Loucy (cell line): ENCODE measurements around the gene BRS3.

Experiments used
- H2AFZ ChIP-seq: fragments of 200-600 bp; sonication (generic); 2 replicates; pipeline ENCODE4 v1.6.0; 2016; ENCODE audit warnings: antibody characterized with exemption, mild to moderate bottlenecking, low read length, moderate library complexity
- H3F3A ChIP-seq: fragments of 200-600 bp; 2 replicates; pipeline ENCODE4 v1.6.0; 2016; ENCODE audit warnings: antibody characterized with exemption, low read depth, mild to moderate bottlenecking
- H3K27me3 ChIP-seq: fragments of 200-600 bp; sonication (generic); 2 replicates; pipeline ENCODE4 v1.6.1; 2014; ENCODE audit warnings: low read length, mild to moderate bottlenecking; ENCODE audit not compliant: insufficient read depth, poor library complexity, severe bottlenecking
- H3K36me3 ChIP-seq: fragments of 200-600 bp; sonication (generic); 2 replicates; pipeline ENCODE4 v1.6.1; 2016; ENCODE audit warnings: low read length; ENCODE audit not compliant: insufficient read depth
- H3K4me1 ChIP-seq: fragments of 200-600 bp; sonication (generic); 2 replicates; pipeline ENCODE4 v1.5.1; 2014; ENCODE audit warnings: low read length, mild to moderate bottlenecking; ENCODE audit not compliant: insufficient read depth, poor library complexity, severe bottlenecking
- H3K4me2 ChIP-seq: fragments of 200-600 bp; sonication (generic); 2 replicates; pipeline ENCODE4 v1.6.0; 2014; ENCODE audit warnings: antibody characterized with exemption, low read length, low read depth, mild to moderate bottlenecking; ENCODE audit not compliant: poor library complexity, severe bottlenecking
- H3K4me3 ChIP-seq: fragments of 200-600 bp; sonication (generic); 2 replicates; pipeline ENCODE4 v1.5.1; 2014; ENCODE audit warnings: low read length, mild to moderate bottlenecking, mixed read lengths; ENCODE audit not compliant: poor library complexity, severe bottlenecking
- H3K79me2 ChIP-seq: fragments of 200-600 bp; sonication (generic); 2 replicates; pipeline ENCODE4 v1.6.1; 2014; ENCODE audit warnings: low read length; ENCODE audit not compliant: insufficient read depth
- H3K9ac ChIP-seq: fragments of 200-600 bp; sonication (generic); 2 replicates; pipeline ENCODE4 v1.6.0; 2014; ENCODE audit warnings: mild to moderate bottlenecking, low read depth, low read length, moderate library complexity; ENCODE audit not compliant: poor library complexity, severe bottlenecking
- H3K9me2 ChIP-seq: fragments of 200-600 bp; sonication (generic); replicated peaks from 2 replicates; pipeline ENCODE4 v1.6.1; 2016; ENCODE audit warnings: low read depth, low read length, mixed read lengths
- H3K9me3 ChIP-seq: fragments of 200-600 bp; sonication (generic); 2 replicates; pipeline ENCODE4 v1.6.1; 2014; ENCODE audit warnings: mild to moderate bottlenecking, antibody characterized with exemption, low read length, low read depth; ENCODE audit not compliant: insufficient read depth
- H4K20me1 ChIP-seq: fragments of 200-600 bp; sonication (generic); 2 replicates; pipeline ENCODE4 v1.6.0; 2014; ENCODE audit warnings: antibody characterized with exemption, low read length, mild to moderate bottlenecking; ENCODE audit not compliant: insufficient read depth, poor library complexity, severe bottlenecking
- CTCF ChIP-seq: fragments of 200-600 bp; sonication (generic); conservative IDR thresholded peaks from 2 replicates; pipeline ENCODE4 v1.5.1; 2014; ENCODE audit warnings: mild to moderate bottlenecking, antibody characterized with exemption, low read length
- EZH2phosphoT487 ChIP-seq: fragments of 200-600 bp; IDR thresholded peaks from 2 replicates; pipeline ENCODE4 v1.6.1; 2018; ENCODE audit warnings: antibody characterized with exemption, mild to moderate bottlenecking, moderate library complexity, borderline replicate concordance

BRS3 gene

GRCh38 chrX:136452614-136453013 is 35.1 kb upstream of the BRS3 start:
- Histone ChIP-seq H3K27me3 (no peaks in the 10 kb centered on the region), H3K4me3 (no peak overlapping the region), H2AFZ (no peak overlapping the region), H3K4me1 (no peaks in the 10 kb centered on the region), H3K36me3 (no peaks in the 10 kb centered on the region), H3K9ac (no peak overlapping the region), H4K20me1 (no peaks in the 10 kb centered on the region), H3F3A (no peaks in the 10 kb centered on the region), H3K9me3 (no peaks in the 10 kb centered on the region), H3K79me2 (no peaks in the 10 kb centered on the region), H3K9me2 (no peaks in the 10 kb centered on the region), H3K4me2 (no peak overlapping the region)
- TF ChIP-seq CTCF (no peak), EZH2phosphoT487 (no peak)

GRCh38 chrX:136453114-136453513 is 34.6 kb upstream of the BRS3 start:
- Histone ChIP-seq H3K27me3 (no peaks in the 10 kb centered on the region), H3K79me2 (no peaks in the 10 kb centered on the region), H3K4me2 (no peak overlapping the region), H2AFZ (no peak overlapping the region), H4K20me1 (no peaks in the 10 kb centered on the region), H3F3A (no peaks in the 10 kb centered on the region), H3K36me3 (no peaks in the 10 kb centered on the region), H3K9me2 (no peaks in the 10 kb centered on the region), H3K4me1 (no peaks in the 10 kb centered on the region), H3K9ac (no peak overlapping the region), H3K9me3 (no peaks in the 10 kb centered on the region), H3K4me3 (no peak overlapping the region)
- TF ChIP-seq CTCF = no peak
- TF ChIP-seq EZH2phosphoT487 = no peak

DNA sequence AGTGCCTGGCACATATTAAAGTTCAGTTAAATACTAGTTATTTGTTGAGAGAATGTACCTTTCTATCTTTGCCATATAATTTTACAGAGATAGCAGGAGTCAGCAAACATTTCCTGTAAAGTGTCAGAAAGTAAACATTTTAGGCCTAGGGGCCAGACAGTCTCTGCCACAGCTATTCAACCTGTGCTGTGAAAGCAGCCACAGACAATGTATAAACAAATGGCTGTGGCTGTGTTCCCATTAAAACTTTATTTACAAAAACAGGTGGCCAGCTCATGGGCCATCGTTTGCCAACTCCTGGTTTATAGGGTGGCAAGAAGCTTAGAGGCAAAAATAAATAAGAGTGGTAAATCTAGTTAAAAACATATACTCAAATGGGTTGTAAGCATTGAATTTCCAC is 34.0 kb upstream of the BRS3 start:
- H4K20me1 ChIP-seq = no peaks in the 10 kb centered on the region
- H3K36me3 ChIP-seq = no peaks in the 10 kb centered on the region
- TF ChIP-seq CTCF (no peak), EZH2phosphoT487 (no peak)
- no peaks in the 10 kb centered on the region for H3F3A ChIP-seq
- H3K27me3 ChIP-seq = no peaks in the 10 kb centered on the region
- H2AFZ ChIP-seq = no peak overlapping the region
- no peaks in the 10 kb centered on the region for H3K79me2 ChIP-seq
- H3K9me3 ChIP-seq = no peaks in the 10 kb centered on the region
- H3K4me3 ChIP-seq = no peak overlapping the region
- H3K9me2 ChIP-seq = no peaks in the 10 kb centered on the region
- H3K9ac ChIP-seq = no peak overlapping the region
- no peak overlapping the region for H3K4me2 ChIP-seq
- H3K4me1 ChIP-seq = no peaks in the 10 kb centered on the region
